GM18511 (cell line): ENCODE measurements around the gene F8.
"Not testable (repeated sequence)": the region's sequence is repeated elsewhere in the genome, so short reads cannot be mapped to it uniquely, and the experiment has no call there.

ENCODE experiments used
- ATAC-seq: cut with Tn5 transposase; IDR thresholded peaks from one replicate; pipeline ENCODE4 v1.9.1; 2021; ENCODE audit warnings: mild to moderate bottlenecking, moderate library complexity; ENCODE audit not compliant: unreplicated experiment

F8 gene

DNA sequence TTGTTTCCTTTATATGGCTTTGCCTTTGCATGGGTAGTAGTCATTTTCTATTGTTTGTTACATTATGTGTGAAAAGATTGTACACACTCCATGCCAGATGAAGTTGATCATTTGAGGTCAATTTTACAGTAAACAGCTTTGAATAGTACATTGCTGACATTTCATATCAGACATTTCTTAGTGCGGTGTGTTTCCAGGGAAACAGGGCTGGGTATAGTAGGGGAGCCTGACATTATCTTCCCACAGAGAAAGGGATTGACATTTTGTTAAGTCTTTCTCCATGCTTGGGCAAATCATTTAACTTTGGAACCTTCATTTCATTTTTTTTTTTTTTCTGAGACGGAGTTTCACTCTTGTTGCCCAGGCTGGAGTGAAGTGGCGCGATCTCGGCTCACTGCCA is 9.1 kb upstream of the F8 start:
- ATAC-seq, result no peak

DNA sequence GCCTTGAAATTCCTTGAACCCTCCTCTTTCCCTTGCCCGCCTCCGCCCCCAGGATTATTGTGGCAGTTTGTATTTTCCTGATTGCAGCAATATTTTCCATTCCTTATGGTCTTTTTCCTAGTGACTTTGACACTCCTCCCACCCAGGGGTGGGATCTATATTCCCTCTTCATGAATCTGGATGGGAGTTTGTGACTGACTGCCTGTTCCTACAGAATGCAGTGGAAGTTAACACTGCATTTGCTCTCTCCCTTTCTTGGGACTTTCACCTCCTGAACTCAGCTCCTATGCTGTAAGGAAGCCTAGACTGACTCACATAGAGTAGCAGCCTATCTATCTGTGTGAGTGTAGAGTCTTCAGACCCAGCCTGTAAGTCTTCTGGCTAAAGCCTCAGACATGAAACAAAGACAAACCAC is 6.4 kb upstream of the F8 start:
- no peak for ATAC-seq

DNA sequence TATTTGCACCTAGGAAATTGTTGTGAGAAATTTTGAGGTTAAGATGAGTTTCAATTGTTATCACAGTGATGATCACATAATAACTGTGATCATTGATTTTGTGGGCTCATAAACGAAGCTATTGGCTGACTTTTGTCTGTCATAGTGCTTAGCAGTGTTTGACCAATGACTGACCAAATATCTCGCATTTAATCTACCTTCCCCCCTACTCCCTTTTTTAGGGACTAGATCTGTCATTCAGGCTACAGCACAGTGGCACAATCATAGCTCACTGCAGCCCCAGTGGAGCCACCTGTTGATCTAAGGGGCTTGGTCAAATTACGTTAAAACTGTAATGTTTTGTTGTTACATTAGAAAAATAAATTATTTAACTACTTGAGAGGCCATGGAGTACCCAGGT is 5.6 kb upstream of the F8 start:
- ATAC-seq, result no peak

DNA sequence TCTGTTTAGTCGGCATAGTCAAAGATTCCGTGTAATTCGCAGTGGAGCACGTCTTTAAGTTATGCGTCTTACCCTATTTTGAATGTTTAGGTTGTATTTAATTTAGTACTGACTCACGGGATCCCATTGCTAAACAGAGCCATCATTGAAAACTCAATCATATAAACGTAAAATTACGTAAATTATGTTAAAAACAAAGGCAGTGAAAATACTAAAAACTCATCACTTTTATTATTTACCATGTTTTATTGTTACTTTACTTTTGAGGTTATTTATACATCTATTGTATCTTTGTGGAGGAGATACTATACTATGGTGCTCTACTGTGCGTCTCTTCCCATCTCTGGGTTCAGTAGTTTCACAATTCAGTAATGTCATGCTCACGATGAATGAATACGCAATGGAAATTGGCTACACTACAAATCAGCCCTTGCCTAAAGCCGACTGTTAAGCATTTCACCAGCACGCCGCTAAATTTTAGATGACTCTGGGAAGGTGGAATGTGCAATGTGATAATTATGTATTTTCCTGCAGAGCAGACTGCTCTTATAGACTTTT is 5.1 kb upstream of the F8 start:
- ATAC-seq, result no peak

DNA sequence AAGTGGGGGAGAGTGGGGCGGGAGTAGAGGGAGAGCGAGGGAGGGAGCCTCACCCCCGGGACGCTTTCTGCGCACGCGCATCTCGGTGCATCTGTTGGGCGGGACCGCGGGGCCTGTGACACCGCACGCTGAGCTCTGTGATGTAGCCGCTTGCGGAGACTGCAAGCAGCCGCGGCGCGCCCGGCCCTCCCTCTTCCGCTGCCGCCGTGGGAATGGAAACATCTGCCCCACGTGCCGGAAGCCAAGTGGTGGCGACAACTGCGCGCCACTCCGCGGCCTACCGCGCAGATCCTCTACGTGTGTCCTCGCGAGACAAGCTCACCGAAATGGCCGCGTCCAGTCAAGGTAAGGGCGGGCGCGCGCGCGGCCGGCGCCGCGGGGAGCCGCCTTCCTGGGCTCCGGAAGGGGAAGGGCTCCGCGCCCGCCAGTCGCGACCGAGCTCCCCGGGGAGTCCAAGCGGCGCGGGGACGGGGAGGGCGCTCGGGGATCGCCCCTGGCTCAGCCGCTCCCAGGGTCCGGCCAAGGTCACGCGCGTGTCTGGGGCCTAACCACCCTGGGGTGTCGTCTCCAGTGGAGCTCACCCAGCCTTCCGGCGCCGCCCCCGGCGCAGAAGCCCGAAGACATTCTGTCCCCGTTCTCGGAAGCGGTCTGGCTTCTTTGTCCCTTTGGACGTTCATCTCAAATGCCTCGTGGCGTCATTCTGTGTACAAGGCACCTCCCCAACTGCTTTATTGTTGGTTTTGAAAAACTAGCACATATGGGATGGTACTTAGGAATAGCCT is 4.4 kb upstream of the F8 start, which contains the start of gene FUNDC2:
Gene FUNDC2 (plus strand): TSS at position 118 of the 782 bp plus-strand sequence. CDS start 95 bp downstream, at position 213.
- ATAC-seq, result peak; percentile 89

DNA sequence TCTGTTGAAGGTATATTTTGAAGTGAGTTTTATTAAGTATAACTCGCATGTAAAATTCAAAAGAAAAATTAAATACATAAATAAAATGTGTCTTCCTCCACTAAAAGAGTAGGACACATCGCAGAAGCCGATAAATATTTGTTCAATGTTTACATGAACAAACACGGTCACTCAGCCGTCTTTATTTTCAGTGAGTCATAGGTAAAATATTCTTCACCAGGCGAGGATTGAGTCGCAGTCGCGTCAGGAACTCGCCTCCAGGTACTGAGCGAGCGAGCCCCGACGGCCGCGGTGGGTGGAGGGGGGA is 3.9 kb upstream of the F8 start:
- ATAC-seq, result no peak

DNA sequence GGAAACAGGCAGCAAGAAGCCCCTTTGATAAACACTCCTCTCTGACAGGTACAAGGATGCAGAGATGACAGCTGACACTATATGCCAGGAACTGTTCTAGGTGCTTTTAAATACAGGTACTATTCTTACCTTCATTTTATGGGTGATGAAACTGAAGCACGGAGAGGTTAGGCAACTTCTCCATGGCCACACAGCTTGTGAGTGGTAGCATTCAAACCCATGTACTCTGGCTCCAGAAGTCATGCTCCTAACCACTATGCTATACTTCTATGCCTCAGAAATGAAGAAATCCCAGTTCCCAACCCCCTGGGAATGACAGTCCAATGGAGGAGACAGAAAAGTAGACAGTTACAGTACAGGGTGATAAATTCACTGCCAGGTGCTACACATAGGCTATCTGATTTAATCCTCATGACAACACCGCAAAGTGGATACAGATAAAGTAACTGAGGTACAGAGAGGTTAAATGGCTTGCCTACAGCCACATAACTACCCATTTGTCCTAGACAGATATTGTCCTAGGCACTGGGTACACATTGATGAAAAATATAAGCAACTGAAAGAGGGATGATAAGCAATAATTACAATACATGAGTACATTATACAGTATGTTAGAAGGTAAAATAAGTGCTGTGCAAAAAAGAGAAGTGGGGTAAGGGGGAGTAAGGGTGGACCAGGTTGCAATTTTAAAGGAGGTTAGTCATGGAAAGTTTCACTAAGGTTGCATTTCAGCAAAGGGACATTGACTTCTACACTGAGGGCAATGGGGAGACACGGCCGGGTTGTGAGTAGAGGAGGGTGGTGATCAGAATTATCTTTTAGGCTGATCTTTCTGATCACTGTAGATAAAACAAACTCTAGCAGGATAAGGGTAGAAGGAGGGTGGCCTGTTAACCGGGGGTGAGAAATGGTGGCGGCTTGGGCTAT is 1.6 kb upstream of the F8 start:
- ATAC-seq, result no peak

DNA sequence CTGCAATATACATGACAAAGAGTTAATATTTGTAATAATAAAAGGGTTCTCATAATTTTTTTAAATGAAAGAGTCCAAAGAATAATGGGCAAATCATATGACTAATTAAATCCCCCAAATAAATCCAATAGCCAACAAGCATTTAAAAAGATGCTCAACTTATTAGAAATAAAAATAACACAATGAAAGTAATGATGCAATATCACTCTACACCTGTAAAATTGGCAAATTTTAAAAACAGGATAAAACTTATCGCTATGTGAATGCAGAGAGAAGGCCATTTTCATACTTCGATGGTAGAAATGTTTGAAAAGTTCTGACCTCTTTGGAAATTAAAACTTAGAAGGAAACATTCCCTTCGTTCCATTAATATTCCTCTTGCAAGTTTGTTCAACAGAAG is 1.9 kb downstream of the F8 start:
- ATAC-seq, result no peak

DNA sequence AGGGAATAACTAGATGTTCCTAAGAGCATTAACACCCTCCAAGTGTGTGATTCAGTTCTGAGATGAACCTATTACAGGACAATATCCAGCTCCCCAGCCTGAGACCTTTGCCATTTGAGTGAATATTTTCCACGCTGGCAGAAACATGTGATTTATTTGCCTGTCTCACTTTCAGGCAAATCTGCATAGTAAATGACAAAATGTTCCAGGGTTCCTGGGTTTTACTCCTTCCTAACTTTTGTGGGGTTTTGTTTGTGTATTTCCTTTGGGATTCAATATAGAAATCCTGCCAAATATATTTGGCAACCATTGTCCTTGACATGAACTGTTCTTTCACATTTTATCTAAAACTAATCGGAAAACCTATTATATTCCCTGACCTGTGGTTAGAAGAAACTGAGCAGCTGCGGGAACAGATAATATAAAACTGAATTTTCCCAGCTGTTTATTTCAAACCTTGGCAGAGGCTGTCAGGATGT is 12.5 kb downstream of the F8 start:
- ATAC-seq, result no peak

DNA sequence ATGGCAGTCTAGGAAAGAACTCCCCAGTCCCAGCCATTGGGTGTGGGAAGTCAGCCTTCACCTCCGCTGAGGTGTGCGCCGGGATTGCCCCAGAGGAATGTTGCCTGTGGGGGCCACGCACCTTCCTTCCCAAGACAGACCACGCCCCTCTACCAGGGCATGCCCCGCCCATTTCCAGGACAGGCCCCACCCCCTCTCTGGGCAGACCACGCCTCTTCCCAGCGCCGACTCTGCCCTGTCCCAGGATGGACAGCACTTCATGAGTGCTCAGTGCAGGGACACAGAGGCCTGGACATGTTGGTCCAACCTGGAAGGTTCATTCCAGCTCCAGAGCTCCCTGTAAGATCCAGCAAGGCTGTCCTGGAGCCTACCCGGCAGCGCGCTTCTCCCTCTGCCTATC is 13.9 kb downstream of the F8 start:
- ATAC-seq, result not testable (repeated sequence)

DNA sequence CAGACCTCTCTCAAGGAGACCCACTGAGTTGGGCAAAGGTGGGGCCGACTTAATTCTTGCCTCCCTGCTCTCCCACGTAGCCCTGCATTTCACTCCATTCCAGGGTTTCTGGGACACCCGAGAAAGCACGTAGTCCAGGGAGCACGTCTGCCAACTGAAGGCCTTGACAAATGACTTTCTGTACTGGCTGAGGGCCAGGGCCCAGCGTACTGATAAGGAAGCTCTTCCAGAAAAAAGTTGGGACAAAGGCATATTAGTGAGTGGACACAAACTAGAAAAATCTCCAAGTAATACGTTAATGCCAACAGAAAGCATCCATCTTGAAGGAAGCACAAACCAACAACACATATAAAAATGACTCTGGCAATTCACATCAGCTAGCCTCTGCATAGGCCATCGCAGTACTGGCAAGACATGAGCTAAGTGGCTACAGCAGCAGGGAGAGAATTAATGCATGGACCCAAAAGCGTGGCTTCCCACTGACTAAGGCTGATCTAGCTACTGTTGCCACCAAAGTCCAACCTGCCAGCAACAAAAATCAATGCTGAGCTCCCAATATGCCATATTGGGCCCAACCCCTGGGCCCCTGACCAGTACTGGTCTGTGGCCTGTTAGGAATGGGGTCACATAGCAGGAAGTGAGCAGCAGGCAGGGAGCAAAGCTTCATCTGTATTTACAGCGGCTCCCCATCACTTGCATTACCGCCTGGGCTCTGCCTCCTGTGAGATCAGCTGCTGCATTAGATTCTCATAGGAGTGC is 15.4 kb downstream of the F8 start:
- ATAC-seq, result not testable (repeated sequence)

DNA sequence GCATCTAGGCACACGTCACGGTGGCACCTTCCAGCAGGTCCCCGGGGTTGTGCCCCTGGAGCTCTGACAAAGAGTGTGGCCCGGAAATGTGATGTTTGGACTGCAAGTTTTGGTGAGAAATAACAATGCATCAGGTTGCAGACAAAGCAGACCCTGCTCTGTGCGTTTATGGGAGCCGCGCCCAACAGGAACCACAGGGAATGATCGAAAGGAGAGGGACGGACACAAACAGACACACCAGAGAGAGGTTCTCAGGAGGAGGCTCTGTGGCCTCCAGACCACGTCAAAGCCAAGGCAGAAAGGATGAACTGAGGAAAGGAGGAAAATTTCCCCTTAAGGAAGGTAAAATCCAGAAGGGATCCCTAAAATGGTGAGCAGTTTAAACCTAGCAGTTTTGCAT is 16.1 kb downstream of the F8 start:
- ATAC-seq, result not testable (repeated sequence)

DNA sequence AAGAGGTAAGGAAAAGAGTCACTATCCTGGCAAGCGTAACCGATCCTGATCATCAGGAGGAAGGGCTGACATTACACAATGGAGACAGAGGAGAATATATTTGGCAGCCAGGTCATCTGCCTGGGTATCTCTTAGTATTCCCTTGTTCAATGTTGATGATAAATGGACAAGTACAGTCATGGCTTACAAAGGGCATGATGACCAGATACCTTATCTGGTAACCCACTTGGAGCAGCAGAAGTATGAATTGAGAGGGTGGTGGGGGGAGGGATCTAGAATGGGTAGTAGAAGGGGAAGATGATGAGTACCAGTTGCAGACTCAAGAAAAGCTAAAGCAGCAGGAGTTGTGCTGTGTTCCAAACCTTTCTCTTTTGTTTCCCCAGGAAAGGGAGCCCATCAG is 17.3 kb downstream of the F8 start:
- ATAC-seq, result no peak

DNA sequence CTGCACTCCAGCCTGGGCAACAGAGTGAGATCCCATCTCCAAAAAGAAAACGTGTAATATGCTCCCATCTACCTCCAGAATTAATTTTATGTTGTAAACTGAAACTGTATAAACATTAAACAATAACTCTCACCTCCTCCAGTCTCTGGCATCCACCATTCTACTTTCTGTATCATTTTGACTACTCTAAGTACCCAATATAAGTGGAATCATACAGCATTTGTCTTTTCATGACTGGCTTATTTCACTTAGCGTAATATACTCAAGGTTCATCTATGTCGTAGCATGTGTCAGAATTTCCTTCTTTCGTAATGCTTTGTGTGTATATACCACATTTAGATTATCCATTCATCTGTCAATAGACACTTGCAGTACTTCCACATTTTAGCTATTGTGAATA is 20.6 kb downstream of the F8 start:
- no peak for ATAC-seq

DNA sequence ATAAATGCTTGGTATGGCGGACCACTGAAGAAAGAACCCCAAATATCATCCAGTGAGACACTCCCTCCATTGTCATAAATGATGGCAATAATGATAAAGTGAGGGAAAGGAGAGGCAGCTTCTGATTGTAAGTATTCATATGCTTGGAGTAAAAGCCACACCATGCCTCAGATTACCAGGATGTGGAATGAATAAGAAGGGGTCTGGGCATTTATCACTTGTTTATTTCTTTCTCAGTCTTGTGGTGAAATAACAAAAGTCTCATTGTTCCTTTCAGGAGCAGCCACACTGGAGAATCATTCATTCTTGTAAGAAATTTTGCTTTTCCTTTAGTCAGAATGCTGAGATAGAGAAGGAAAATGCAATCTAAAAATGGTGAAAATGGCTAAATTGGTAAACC is 21.7 kb downstream of the F8 start:
- no peak for ATAC-seq

DNA sequence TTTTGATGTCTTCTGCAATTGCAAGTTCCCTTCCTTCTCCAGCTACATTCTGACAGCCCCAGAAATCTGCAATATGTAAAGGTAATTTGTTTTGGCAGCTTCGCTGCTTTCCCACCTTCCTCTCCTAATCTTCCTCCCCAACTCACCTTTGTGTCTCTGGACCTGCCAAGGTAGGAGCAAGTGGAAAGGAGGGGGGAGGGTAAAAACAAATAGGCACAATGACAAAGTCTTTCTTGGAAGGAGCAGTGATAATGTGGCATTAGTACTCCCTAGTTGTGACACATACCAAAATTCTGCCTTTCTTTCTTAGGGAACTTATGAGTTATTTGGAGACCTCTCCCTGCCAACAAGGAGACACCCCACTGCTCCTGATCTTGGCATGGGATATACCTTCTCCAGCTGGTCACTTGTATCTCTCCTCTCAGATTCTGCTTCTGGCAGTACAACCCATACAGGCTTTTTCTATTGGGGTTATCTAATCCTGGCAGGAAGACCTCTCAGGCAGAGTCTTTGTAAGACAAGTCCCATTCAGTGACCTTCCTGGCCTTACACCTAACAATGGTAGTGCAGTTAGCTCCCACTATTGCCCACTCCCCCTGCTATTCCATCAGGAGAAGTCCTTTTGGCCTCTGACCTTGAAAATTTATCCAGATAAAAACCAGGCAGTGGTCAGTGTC is 24.2 kb downstream of the F8 start:
- ATAC-seq, result no peak

DNA sequence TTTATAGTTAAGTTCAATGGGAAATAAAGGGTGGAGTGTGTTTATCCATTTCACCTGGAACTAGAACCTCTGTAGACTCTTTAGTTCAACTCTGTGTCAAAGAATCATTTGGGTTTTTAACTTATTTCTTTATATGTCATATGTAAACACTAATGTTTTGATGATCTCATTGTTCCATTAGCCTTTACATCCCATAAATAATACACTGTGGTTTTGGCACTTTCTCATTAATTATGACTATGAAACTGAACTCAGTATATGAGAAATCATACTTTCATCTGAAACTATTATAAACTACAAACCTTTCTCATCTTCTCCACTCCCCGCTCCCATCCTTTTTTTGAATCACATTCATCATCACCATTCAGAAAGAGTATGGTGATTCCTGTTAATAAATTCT is 31.0 kb downstream of the F8 start:
- ATAC-seq, result no peak

DNA sequence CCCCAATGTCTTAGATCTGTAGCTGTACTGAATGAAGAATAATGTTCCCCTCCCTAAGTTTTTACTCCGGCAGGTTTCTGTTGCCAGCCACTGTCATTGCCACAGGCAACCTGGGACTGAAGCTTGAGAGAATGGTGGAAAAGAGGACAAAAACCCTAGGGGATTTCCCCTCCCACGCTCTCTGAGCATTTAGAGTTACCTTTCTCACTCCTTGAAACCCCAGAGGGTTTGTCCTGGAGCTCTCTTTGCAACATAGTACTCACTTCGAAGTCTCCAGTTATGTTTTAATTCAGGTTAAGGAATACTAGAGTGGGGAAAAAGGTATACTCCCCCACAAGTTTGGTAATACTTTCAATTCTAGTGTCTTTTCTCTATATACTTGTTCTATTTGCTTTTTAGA is 31.5 kb downstream of the F8 start:
- peak; percentile 39 for ATAC-seq

DNA sequence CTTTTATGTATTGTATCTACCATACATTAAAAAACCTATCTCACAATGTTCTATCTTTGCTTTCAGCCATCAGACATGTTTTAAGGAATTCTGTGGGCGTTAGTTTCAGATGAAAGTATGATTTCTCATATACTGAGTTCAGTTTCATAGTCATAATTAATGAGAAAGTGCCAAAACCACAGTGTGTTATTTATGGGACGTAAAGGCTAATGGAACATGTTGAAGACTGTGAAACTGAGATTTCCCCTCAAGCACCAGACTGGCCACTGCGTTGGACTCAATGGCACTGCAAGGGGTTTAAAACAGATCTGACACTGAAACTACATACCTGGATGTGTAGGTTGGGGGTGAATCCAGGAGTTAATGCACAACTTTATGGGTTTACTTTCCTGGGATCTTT is 32.0 kb downstream of the F8 start:
- peak; percentile 73 for ATAC-seq

DNA sequence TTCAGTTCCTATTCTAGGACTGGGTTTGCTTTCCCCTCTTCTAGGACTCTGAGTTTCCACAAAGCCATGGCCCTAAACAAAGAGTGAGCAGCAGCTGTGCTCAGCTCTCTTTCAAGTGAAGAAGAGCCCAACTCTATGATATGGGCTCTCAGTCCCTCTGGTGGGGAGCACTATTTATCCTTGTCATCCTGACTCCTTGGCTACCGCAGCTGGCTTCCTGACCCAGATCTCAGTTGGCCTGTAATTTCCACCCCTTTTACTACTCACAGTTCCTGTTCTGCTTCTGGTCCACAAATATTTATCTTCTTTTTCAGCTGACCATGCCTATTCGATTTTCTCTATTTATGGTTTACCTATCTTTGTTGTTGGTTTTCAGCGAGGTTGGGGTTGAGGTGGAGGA is 33.8 kb downstream of the F8 start:
- ATAC-seq, result no peak
